Measurements from ENCODE around the gene GRM4.

GRM4 gene

DNA sequence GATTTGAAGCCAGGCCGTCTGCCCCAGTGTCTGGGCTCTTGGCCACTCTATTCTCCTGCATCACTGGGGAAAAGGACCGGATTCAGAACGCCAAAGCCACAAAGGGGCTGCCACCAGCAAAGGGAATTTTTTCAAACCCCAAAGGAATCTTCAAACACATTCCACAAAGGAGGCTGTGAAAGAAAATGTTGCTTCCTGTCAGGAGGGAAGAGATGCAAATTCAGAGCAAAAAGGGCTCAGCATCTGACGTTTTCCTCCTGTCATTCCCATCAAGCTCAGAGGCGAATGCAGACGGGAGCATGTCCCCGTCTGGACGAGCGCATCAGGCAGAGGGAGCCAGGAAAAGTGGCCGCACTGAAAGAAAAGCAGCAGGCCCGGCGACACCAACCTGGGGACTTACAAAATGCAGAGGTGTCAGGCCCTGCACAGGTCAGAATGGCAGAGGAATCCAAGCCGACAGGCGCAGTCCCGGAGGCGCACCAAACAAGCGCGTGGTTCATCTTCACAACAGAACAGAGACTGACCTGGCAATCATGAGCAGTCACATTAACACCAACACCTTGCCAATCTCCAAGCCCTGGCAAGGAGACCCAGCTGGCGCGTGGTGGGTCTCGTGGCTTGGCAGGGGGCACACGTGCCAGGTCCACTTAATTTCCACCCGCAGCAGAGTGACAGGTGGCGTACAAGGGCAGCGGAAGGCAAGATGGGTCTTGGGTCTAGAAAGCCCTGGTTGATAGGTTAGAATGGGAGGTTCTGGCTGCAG, 62.8 kb downstream of the GRM4 start:
- DNase-seq: no peak

DNA sequence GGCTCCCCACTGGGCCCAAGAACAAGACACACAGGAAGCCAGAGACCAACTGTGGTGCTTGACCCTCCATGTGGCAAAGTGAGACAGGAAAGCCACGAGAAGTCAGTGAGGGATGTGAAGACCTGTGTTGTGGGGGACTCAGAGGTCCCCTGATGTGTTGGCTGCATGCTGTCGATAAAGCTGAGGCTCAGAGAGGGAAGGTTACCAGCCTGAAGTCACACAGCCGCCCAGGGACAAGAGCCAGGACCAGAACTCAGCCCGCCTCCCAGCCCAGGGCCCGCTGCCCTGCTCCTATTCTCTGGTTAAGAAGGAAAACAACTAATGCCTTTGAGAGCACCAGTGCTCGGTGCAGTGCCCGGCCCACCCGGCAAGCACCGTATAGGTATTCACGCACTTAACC, 63.5 kb downstream of the GRM4 start:
- no peak for DNase-seq

DNA sequence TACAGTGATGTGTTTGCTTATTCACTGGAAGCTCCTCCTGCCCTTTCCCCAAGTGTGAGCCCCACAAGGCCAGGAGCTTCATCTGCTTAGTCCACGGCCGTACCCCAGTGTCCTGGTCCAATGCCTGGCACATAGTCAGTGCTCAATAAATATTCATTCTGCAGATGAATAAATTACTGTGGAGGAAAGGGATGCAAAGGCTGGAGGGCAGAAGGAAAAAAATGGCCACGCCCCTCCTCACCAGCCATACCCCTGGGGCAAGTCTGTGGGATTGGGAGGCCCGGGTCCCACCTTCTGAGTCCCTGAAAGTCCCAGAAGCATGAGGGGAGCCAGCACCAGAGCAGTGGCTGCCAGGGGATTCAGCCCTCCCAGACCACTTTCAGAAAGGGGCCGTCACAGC, 65.5 kb downstream of the GRM4 start:
- DNase-seq: no peak

DNA sequence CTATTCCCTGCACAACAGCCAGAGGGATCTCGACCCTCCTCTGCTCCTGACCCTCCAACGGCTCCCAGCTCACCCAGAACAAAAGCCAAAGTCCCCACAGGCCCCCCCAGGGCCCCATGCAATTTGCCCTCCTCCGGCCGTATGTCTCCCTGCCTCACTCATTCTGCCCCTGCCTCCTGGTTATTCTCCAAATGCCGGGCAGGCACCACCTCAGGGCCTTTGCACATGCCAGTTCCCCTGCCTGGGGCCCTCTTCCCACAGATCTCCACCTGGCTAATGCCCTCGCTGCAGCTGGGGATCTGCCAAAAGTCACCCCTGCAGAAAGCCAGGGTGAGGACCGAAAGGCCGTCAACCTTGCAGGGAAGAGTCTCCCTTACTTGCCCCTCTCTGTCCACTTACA, 66.0 kb downstream of the GRM4 start:
- no peak for DNase-seq

DNA sequence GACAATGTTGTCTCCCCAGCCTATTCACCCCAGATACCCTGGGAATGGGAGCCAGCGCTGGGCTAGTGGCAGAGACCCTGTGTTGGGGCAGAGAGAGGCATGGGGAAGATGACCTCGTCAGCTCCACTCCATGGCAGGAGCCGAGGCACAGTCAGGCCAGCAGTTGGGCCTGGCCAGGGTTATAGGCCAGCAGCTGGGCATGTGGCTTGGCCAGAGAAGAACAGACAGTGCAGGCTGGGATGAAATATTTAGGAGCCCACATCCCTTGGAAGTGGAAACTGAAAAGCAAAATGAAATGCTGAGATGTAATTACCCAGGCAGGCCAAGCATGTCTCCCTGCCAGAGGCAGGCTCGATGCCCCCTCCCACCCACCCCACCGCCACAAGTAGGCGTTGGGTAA, 70.0 kb downstream of the GRM4 start:
- no peak for DNase-seq

DNA sequence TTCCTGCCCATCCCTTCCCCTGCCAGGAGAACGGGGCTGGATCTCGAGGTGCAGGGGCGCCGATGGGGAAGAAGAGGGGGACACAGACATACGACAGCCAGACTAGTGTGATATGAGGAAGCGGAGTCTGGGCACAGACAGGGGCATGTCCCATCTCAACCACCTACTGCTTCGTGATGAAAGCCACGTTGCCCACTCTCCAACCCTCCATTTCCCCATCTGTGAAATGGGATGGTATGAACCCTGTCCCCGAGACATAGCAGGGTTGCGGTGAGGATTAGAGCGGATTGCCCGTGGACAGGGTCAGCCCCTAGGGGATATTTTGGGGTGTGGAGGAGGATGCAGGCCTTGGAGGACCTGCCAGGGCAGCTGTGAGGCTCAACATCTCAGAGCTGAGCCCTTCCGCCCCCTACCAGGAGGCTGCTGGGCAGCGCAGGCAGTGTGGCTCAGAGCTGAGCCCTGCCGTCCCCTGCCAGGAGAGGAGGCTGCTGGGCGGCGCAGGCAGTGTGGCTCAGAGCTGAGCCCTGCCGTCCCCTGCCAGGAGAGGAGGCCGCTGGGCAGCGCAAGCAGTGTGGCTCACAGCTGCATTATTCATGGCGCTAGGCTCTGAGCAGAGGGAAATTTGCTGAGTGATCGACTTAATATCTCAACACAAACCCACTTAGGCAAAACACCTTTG, 71.7 kb downstream of the GRM4 start:
- no peak for DNase-seq

DNA sequence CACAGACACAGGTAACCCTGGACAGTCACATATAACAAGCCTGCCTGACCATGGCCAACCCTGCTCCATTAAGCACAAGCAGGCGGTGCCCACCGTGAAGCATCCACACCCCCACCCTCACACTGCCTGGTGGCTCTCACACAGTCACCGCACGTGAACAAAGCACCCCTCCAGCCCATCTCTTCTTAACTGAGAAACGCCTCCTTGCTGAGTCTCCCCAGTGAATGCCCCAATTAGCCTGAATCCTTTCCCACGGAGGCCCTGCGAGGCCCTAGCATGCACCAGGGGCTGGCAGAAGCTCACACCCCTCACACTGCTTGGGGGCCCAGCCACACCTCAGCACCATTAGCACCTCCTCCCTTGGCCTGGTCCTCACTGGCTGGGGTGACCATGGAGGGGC, 72.3 kb downstream of the GRM4 start:
- DNase-seq: no peak

DNA sequence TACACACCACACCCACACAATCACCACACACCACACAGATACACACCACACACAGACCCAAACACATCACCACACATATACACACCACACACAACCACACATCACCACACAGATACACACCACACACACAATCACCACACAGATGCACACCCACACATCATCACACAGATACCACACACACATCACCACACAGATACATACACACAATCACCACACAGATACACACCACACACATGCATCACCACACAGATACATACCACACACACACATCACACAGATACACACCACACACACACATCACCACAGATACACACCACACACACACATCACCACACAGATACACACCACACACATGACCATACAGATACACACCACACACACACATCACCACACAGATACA, 73.2 kb downstream of the GRM4 start:
- DNase-seq: no peak

DNA sequence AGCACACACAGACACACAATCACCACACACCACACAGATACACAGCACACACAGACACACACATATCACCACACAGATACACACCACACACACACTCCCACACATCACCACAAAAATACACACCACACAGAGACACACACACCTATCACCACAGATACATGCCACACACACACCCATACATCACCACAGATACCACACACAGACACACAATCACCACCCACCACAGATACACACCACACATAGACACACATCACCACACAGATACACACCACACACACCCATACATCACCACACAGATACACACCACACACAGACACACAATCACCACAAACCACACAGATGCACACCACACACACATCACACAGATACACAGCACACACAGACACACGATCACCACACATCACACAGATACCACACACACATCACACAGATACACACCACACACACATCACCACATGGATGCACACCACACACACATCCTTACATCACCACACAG, 74.0 kb downstream of the GRM4 start:
- no peak for DNase-seq

DNA sequence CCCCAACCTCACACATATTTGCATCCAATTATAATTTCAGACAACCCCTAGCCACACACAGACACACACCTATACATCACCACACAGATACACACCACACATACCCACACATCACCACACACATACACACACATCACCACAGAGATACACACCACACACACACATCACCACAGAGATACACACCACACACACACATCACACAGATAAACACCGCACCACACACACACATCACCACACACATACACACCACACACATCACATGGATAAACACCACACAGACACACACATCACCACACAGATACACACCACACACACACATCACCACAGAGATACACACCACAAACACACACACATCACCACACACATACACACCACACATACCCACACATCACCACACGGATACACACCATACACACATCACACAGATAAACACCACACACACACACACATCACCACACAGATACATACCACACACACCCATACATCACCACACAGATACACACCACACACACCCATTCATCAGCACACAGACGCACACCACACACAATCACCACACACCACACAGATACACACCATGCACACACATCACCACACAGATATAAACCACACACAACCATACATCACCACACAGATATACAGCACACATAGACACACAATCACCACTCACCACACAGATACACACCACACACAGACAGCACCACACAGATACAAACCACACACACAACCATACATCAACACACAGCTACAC, 74.6 kb downstream of the GRM4 start:
- no peak for DNase-seq

DNA sequence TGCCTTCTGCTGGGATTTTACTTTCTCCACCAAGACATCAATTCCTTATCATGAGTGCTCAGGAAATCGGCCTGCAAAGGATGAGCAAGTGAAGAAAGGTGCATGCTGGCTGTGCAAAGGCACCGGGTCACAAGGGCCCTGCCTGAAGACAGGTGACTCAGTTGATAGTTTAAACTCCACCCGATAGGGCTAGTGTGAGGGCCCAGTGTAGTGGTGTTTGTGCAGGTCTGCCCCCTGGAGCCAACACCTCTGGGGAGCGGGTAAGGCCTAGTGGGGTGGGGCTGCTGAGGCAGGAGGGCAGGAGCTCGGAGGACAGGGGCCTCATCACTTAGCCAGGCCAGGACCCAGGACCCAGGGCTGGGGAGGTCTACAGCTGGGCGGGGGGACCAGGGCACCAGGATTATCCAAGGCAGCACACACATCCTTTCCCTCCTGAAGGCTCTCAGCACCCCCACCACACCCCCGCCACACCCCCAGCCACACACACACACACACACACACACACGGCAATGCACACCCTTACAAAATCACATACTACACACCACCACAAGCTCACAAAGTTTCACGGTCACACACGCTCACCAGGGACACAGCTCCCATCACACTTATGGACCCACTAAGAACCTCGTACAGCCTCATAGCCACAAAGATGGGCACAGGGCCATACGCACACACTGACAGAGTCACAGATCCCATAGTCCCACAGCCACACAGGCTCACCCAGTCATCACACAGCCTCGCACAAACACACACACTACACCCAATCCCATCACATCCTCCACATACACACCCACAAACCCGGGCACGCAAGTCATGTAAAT, 75.4 kb downstream of the GRM4 start:
- no peak for DNase-seq

DNA sequence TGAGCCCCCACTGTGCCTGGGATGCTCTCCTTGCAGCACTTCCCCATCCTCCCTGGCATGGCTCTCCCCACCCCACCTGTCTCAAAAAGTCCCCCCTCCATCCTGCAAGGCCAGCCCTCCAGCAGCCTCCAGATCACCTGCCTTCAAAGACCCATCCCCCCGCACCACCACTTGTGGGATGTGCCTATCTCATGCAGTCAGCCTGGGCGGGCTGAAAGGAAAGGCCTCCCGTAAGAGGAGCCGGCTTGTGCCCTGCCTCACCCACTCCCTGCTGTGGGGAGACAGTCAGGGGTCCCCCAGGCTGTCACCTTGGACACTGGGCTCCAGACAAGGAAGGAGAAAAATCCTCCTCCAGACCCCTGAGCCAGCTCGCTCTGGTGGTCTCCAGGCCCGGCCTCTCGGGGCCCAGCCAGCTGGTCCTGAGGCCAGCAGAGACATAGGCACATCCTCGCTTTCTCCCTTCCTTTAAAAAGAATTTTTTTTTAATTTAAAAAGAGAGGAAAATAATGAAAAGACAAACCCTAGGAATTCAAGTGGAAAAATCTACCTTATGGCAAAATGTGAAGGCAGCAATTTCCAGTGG, 77.3 kb downstream of the GRM4 start:
- DNase-seq: no peak

DNA sequence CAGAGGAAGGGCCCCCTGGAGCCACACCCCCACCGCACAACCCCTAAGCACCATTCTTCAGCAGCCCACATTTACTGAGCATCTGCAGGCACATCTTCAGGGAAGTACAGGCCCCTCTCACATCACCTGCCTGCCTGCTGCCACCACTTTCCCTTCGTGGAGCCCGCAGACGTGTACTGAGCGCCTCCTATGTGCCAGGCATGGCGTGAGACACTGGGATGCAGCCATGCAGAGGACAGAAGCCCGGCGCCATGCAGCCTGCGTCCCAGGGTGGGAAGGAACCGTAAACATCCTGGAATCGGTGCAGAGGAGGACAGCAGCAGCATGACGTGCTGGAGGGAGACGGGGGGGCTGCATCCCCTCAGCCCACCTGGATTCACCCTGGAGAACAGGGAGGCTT, 78.1 kb downstream of the GRM4 start:
- no peak for DNase-seq

DNA sequence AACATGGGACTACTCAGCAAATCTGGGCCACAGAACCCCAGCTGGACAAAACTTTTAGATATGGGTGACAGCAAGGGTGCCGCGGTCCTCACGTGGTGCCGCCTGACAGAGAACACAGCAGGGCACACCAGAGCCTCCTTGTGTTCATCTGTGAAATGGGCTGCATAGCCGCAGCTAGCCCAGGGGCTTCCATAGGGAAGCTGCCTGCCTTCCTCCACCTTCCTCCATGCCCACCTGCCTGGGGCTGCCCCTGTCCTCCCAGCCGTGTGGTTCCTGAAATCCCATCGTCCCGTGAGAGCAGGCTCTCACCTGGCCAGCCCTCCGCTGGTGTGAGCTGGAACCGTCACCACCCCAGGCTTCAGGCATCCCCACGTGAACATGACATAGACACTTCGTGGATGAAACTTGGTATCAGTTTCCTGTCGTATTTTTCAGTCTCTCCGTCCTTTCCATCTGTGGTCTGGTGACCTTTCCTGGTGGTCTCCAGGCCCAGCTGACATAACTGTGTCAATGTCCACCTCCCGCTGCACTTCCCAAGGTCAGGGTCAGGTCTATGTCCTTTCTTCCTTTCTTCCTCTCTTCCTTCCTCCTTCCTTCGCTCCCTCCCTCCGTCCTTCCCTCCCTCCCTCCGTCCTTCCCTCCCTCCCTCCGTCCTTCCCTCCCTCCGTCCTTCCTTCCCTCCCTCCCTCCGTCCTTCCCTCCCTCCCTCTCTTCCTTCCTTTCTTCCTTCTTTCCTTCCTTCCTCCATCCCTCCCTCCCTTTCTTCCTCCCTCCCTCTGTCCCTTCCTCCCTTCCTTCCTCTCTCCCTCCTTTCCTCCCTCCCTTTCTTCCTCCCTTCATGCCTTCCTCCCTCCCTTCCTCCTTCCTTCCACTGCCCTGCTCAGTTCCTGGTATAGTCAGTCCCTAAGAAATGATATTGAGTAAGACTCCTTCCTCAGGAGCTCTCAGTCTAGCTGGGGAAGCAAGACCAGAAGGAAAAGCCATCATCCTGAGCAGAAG, 78.8 kb downstream of the GRM4 start:
- DNase-seq: no peak

DNA sequence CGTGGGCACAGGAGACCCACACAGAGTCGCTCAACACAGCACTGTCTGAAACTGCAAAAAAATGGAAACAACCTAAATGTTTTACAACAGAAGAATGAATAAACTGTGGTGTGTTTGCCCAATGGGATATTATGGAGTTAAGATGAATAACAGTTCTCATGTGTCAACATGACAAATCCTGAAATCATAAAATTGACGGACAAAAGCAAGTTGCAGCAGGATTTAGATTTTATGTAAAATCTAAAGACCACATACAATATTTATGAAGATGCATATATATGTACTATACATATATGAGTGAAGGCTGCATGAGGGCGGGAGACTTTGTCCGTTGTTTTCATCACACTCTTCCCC, 79.7 kb downstream of the GRM4 start:
- no peak for DNase-seq

DNA sequence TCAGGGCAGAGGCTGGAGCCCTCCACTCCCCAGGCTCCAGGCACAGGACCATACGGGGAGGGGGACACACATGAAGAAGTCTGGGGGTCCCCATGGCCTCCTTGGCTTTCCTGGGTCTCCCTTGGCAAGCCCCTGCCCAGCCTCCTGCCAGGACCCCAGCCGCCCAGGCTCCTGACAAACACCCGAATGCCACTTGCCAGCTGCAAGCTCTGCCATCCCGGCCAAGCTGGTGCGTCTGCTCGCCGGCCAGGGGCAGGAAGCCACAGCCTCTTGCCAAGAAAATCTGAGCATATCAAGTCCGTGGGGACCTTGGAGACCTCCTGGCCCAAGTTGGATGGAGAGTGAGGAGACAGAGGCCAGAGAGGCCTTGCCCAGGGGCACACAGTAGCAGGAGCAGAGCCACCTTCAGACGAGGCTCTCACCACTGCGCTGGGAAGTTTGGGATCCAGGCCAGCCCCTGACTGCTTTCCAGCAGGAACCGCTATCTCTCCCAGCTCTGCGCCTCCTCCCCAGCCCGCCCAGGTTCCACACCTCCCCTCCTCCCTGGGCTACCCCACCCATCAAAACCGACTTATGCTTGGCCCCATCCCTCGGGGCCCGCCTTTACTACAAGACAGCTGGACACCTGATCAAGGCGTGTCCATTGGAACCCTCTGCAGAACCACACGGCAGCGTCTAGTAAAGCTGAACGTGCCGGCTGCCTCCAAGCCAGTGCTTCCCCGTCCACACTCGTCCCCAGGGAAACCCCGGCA, 80.2 kb downstream of the GRM4 start:
- DNase-seq: no peak

DNA sequence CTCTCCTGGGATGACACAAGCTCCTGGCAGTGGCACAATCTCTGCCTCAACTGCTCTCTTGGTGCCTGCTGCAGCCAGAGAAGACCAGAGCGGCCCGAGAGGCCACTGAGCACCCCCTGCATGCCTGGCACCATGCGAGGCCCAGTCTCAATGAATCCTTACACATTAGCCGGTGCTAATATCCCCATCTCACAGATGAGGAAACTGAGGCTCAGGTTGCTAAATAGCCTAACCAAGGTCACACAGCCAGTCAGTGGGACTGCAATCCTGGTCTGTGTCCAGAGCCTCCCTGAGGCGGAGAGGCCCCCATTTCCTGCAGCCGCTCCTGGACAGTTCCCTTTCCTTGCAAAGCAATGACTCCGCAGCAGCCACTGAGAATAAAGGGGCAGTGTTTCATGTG, 81.2 kb downstream of the GRM4 start:
- DNase-seq: no peak

DNA sequence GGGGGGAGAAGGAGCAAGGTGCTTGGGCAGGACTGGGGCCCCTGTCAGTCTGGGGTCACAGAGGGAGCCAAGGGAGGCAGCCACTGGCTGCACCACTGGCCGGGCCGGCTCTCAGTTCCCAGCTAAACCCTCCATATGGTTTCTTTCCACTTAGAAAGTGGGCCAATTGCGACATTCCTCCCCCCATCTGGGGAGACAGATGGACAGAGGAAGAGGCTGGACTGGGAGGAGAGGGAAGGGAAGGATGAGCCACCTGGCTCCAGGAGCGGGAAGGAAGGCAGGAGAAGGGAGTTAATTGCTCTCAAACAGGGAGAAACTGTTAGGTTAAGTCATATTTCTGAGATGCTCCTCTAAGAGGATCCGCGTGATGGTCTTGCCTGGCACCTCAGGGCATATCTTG, 82.2 kb downstream of the GRM4 start:
- no peak for DNase-seq

DNA sequence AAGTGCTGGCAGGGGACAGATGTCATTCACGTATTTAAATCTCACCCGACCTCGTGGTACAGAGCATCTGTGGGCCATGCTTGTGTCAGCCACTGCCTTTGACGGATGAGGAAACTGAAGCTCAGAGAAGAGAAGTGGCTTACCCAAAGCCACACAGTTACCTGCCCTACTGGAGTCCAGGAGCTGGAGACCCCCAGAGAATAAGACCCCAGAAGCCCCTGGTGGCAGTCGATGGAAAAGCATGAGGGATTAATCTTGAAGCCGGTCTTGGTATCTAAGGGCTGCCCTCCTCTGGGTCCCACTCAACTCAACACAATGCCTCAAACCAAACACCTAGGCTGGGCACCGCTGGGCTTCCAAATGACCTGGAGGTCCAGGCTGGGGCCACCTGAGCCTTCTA, 83.1 kb downstream of the GRM4 start:
- DNase-seq: no peak

DNA sequence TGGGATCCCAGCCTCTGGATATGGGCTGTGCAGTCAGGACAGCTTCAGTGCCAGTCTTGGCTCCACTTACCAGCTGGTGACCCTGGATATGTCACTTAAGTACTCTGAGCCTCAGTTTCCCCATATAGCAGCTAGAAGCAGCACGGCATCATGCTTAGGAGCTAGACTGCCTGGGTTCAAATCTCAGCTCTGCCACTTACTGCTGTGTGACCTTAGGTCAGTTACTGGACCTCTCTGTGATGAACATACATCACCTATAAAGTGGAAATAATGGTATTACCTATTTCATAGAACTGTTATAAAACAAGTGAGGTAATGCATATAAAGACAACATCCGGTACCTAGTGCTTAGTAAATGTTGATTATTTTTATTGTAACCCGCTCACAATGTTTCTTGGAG, 83.7 kb downstream of the GRM4 start:
- DNase-seq: no peak

DNA sequence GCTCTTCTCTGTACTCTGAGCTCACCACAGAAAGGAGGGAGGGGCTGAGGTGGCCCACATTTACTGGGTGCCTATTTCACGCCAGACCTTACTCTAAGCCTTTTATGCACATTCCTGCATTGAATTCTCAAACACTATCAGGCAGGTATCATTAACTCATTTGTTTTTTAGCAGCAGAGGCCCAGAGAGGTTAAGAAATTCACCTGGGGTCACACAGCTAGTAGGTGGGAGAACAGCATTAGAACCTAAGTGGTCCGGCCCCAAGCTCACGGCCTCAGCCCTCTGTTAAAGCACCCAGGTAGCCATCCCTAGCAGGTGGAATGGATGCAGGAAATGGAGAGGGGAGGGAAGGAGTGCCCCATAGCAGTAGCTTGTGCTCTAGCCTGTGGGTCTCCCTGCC, 84.5 kb downstream of the GRM4 start:
- DNase-seq: no peak

All from SW 1271 (cell line).